Activated CD4-positive, alpha-beta T cell treated with anti-CD3 and anti-CD28 coated beads for 36 hours (primary cell): ENCODE results near the gene TPPP. TPM values are rescaled to one million over a fixed set of nuclear protein-coding genes. Genes with fewer than 3 reads are reported as not detected.
"Not testable (repeated sequence)": the region's sequence is repeated elsewhere in the genome, so short reads cannot be mapped to it uniquely, and the experiment has no call there.

Source experiments
- ATAC-seq: fragments of 200-7000 bp; cut with Tn5 transposase; one replicate; pipeline ENCODE4 v1.10.0; 2021; ENCODE audit warnings: mild to moderate bottlenecking, moderate library complexity
- CTCF ChIA-PET: fragments of 350-600 bp; sonication (Branson Sonifier 250); formaldehyde crosslinking; loops from one replicate; lab custom pipeline; 2021; ENCODE audit warnings: antibody characterized with exemption; lab: Charles Lee
- POLR2A ChIA-PET: fragments of 350-600 bp; sonication (Branson Sonifier 250); formaldehyde crosslinking; loops from one replicate; lab custom pipeline; 2021; ENCODE audit warnings: antibody characterized with exemption, inconsistent platforms; lab: Charles Lee
- DNase-seq: peaks from one replicate; pipeline ENCODE4 v3.0.0-alpha.2; 2020
- H3K27ac Mint-ChIP-seq: one replicate; pipeline ENCODE4 v1.8.0; 2021; ENCODE audit warnings: mixed read lengths
- H3K27me3 Mint-ChIP-seq: one replicate; pipeline ENCODE4 v1.8.0; 2021; ENCODE audit warnings: mixed read lengths
- H3K36me3 Mint-ChIP-seq: one replicate; pipeline ENCODE4 v1.8.0; 2021; ENCODE audit warnings: low read depth, mixed read lengths
- H3K4me1 Mint-ChIP-seq: one replicate; pipeline ENCODE4 v1.8.0; 2021; ENCODE audit warnings: mixed read lengths
- H3K4me3 Mint-ChIP-seq: one replicate; pipeline ENCODE4 v1.8.0; 2021; ENCODE audit warnings: mild to moderate bottlenecking, moderate library complexity, mixed read lengths
- H3K9me3 Mint-ChIP-seq: one replicate; pipeline ENCODE4 v1.8.0; 2021; ENCODE audit warnings: low read depth, mixed read lengths
- intact Hi-C, 2 experiments: fragments of 100-400 bp; cut with DNase I in 1 of 2; cut with micrococcal nuclease in 1 of 2; formaldehyde crosslinking; loops; one replicate each; pipeline versions ENCODE4 v1.14.2 to v1.15.1; 2022 to 2024; cut with DNase I, micrococcal nuclease
- total RNA-seq, 2 experiments: library from RNA; stranded (reverse); gene quantifications; one replicate each; pipeline ENCODE4 v1.2.3, GENCODE V29; 2021

Gene TPPP
- total RNA-seq, 2 experiments from 2014 or later, result 0.21 TPM

DNA sequence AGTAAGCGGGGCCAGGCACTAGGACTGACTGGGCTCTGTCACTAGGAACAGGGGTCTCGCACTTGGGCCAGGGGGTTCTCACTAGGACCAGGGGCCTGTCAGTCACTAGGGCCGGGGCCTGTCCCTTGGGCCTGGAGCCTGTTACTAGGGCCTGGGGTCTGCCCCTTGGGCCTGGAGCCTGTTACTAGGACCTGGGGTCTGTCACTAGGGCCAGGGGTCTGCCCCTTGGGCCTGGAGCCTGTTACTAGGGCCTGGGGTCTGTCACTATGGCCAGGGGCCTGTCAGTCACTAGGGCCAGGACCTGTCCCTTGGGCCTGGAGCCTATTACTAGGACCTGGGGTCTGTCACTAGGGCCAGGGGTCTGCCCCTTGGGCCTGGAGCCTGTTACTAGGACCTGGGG is 10.9 kb downstream of the TPPP start:
- H3K4me3 Mint-ChIP-seq, DNase-seq, ATAC-seq, H3K36me3 Mint-ChIP-seq, H3K4me1 Mint-ChIP-seq, H3K27me3 Mint-ChIP-seq, POLR2A ChIA-PET, H3K9me3 Mint-ChIP-seq, CTCF ChIA-PET, H3K27ac Mint-ChIP-seq: not testable (repeated sequence)
- intact Hi-C loops, result loop anchor here in 1 of 2 experiments (5.0 kb wide), 1 partner anchor 95 kb away; no protein-coding TSS in a partner anchor

GRCh38 chr5:681317-682191 is 11.6 kb downstream of the TPPP start:
- H3K36me3 Mint-ChIP-seq, CTCF ChIA-PET, H3K4me3 Mint-ChIP-seq, DNase-seq, H3K9me3 Mint-ChIP-seq, ATAC-seq, H3K27ac Mint-ChIP-seq, POLR2A ChIA-PET, H3K4me1 Mint-ChIP-seq, H3K27me3 Mint-ChIP-seq: not testable (repeated sequence)
- intact Hi-C loops, result loop anchor here in 1 of 2 experiments (5.0 kb wide), 1 partner anchor 96 kb away; no protein-coding TSS in a partner anchor

DNA sequence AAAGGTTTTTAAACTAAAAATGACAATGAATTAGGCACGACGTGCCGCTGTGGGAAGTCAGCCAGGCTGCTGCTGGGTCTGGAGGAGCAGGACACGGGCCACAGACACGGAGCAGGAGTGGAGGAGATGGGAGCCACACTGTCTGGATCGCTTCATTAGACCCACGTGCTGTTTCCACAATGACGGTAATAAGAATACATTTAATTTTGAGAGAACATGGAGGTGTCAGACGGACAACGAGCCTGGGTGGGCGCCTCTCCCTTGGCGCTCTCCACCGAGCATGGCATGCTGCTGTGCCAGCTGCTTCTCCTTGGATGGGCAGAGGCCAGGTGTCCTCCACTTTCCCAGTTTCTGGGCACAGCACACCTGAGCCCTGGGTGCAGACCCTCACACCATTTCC is 12.3 kb downstream of the TPPP start:
- DNase-seq, result peak; percentile 1
- H3K4me3 Mint-ChIP-seq, H3K9me3 Mint-ChIP-seq, H3K27ac Mint-ChIP-seq, ATAC-seq, CTCF ChIA-PET, POLR2A ChIA-PET, H3K27me3 Mint-ChIP-seq, H3K4me1 Mint-ChIP-seq, H3K36me3 Mint-ChIP-seq: not testable (repeated sequence)
- intact Hi-C loops, result loop anchor here in 1 of 2 experiments (5.0 kb wide), 1 partner anchor 96 kb away; no protein-coding TSS in a partner anchor

DNA sequence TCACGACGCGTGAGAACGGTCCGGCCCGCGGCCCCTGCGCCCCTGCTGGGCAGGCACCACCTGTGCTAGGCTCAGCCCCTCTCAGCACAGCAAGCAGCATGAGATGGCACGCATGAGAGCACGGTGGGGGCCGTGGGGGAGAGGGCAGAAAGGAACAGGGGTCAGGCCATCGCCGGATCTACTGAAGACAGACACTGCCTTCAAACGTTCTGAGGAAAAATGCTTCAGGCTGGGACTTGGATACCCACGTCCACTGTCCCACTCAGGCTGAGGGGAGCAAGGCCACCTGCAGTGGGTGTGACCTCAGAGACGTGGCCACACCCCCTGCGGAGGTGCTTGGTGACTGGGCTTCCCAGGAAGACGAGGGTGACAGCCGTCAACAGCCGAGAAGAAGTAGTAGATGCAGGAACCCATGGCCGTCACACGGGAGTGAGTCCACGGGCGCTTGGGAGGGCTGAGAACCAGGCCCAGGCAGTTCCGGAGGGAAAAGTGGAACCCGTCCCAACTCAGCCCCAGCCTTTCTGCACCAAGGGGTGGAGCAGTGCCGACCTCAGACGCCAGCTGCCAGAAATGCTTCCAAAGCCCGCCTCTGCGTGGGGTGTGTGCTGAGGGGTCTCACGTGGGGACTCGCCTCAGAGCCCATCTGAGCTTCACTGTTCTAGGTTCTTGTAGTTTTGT is 12.9 kb downstream of the TPPP start:
- intact Hi-C loops, result loop anchor here in 1 of 2 experiments (5.0 kb wide), 1 partner anchor 97 kb away; no protein-coding TSS in a partner anchor
- H3K36me3 Mint-ChIP-seq, DNase-seq, H3K4me3 Mint-ChIP-seq, H3K9me3 Mint-ChIP-seq, ATAC-seq, CTCF ChIA-PET, POLR2A ChIA-PET, H3K27me3 Mint-ChIP-seq, H3K27ac Mint-ChIP-seq, H3K4me1 Mint-ChIP-seq: not testable (repeated sequence)

GRCh38 chr5:679166-679895 is 13.8 kb downstream of the TPPP start:
- not testable (repeated sequence) for H3K36me3 Mint-ChIP-seq

DNA sequence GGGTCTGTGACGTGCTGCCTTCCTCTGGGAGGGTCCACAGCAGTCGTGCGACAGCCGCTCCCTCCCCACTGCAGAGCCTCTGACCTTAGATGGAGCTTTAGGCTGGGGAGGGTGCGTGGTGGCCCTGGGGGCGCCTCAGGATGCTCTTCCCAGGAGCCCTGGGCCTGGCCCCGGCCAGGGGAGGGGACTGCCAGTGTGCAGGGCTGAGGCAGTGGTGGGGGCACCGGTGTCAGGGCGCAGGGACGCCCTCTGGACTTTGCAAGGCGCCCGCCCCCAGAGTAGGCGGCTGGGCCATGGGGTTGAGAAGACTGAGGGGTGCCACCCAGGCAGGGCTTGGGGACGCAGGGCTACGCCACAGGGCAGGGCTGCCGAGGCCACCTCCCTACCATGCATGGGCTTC is 14.6 kb downstream of the TPPP start:
- H3K9me3 Mint-ChIP-seq, H3K36me3 Mint-ChIP-seq, H3K4me3 Mint-ChIP-seq, DNase-seq, ATAC-seq, CTCF ChIA-PET, H3K4me1 Mint-ChIP-seq, intact Hi-C loops, H3K27ac Mint-ChIP-seq, POLR2A ChIA-PET, H3K27me3 Mint-ChIP-seq: not testable (repeated sequence)

More at GRCh38 chr5:679166-679895, 13.8 kb downstream of the TPPP start:
- H3K4me1 Mint-ChIP-seq, H3K9me3 Mint-ChIP-seq, H3K27me3 Mint-ChIP-seq, H3K27ac Mint-ChIP-seq, POLR2A ChIA-PET, ATAC-seq, H3K4me3 Mint-ChIP-seq, intact Hi-C loops: not testable (repeated sequence)
- DNase-seq, result peak; percentile 1
- CTCF ChIA-PET, result interaction anchor here (0.6 kb wide), 1 partner anchor 342 kb away, joined by 3 read pairs; no protein-coding TSS in a partner anchor

GRCh38 chr5:677131-678101 is 15.7 kb downstream of the TPPP start:
- Mint-ChIP-seq H3K9me3 (no peaks in the 10 kb centered on the region), H3K27me3 (no peaks in the 10 kb centered on the region), H3K27ac (no peak overlapping the region), H3K4me1 (peaks cover 8% of the 10 kb centered on the region), H3K36me3 (no peaks in the 10 kb centered on the region), H3K4me3 (no peak overlapping the region)
- ChIA-PET CTCF (interaction anchor here (0.7 kb wide), 1 partner anchor 280 kb away, joined by 3 read pairs; no protein-coding TSS in a partner anchor), POLR2A (no interaction called here)
- DNase-seq (peak; percentile 1), ATAC-seq (no peak)
- intact Hi-C loops, result no loop called here

DNA sequence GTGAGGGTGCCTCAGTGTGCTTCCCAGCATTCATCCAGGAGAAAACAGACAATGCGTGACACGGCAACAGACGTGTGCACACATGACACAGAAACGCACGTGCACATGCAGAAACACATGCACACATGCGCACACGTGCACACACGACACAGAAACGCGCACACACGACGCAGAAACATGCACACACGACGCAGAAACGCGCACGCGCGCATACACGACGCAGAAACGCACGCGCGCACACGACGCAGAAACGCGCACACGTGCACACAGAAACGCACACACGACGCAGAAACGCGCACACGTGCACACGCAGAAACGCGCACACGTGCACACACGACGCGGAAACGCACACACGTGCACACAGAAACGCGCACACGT is 16.5 kb downstream of the TPPP start:
- ATAC-seq (no peak), DNase-seq (no peak)
- no peak overlapping the region for H3K4me3 Mint-ChIP-seq
- intact Hi-C loops, result no loop called here
- no peaks in the 10 kb centered on the region for H3K27me3 Mint-ChIP-seq
- no peak overlapping the region for H3K27ac Mint-ChIP-seq
- no peaks in the 10 kb centered on the region for H3K9me3 Mint-ChIP-seq
- CTCF ChIA-PET, result interaction anchor here (0.7 kb wide), 1 partner anchor 281 kb away, joined by 3 read pairs; no protein-coding TSS in a partner anchor
- H3K36me3 Mint-ChIP-seq, result no peaks in the 10 kb centered on the region
- peaks cover 9% of the 10 kb centered on the region for H3K4me1 Mint-ChIP-seq
- POLR2A ChIA-PET, result no interaction called here

DNA sequence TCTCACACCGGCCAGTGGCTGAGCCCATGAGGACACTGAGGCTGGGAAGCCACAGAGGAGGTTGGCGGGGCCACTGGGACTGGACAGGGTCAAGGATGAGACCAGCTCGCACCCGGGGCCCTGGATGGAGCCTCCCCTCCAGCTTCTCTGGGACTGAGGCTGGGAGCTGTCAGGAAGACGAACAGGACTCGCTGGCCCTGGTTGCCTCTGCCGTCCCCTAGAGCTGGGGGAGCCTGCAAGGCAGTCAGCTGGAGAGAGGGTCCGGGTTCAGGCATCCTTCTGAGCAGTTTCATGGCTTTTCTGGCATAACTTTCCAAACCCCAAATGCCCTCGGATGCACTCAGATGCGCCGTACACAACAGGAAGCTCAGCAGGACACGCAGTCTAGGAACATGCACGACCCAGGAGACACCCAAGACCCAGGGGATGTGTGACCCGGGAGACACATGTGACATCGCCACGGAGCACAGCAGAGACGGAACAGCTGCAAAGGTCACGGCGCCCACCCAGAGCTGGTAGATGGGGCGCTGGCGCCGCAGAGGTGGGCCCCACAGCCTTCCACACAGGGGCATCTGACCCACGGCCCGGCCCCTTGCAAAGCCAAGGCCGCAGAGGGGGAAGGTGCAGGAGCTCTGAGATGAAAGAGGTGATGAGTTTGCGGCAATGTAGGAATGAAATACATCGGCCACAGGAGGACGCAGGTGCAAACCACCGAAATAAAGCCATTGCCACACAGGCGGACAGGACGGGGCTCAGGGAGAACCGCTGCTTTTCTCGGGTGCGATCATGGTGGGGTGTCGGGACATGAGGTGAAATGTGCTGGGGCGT is 17.1 kb downstream of the TPPP start:
- ATAC-seq (no peak), DNase-seq (peak; percentile 3)
- Mint-ChIP-seq H3K27me3 (no peaks in the 10 kb centered on the region), H3K4me1 (peaks cover 9% of the 10 kb centered on the region), H3K27ac (no peak overlapping the region), H3K36me3 (no peaks in the 10 kb centered on the region), H3K4me3 (no peak overlapping the region), H3K9me3 (no peaks in the 10 kb centered on the region)
- POLR2A ChIA-PET, result no interaction called here
- intact Hi-C loops, result no loop called here
- CTCF ChIA-PET, result no interaction called here
